ENCODE data around the gene FNDC7.

FNDC7 gene

DNA sequence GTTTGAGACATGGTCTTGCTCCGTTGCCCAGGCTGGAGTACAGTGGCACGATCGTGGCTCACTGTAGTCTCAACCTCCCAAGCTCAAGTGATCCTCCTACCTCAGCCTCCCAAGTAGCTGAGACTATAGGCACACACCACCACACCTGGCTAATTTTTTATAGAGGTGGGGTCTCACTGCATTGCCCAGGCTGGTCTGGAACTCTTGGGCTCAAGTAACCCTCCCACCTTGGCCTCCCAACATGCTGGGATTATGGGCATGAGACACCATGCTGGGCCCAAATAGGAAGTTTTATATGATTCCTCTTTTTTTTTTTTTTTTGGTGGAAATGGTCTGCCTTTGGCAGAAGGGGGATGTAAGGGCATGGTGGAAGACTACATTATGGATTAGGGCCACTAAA lies 6.1 kb upstream of the FNDC7 start:
- H3K27me3 ChIP-seq (ENCODE audit: low read depth) = peaks cover 1% of the 10 kb centered on the region; the same call in 1 of the 2 replicates
- DNase-seq (ENCODE audit: low spot score in 2 of 2) = no peak
- no peaks in the 10 kb centered on the region; the same call in 1 of the 2 replicates for H3K36me3 ChIP-seq (replicated peaks)
- H3K4me1 ChIP-seq = no peaks in the 10 kb centered on the region
- no peak overlapping the region for H3K4me3 ChIP-seq
- no peaks in the 10 kb centered on the region for H3K9me3 ChIP-seq
- in situ Hi-C loops (cut with MboI; ENCODE audit: low sequenced_read_pairs) = no loop called here

- in situ Hi-C loops (cut with MboI; ENCODE audit: low sequenced_read_pairs) = no loop called here
- DNase-seq (ENCODE audit: low spot score in 2 of 2) = peak in 1 of 2 experiments; percentile 50
- Histone ChIP-seq H3K9me3 (no peaks in the 10 kb centered on the region), H3K27me3 (ENCODE audit: low read depth) (peaks cover 10% of the 10 kb centered on the region), H3K4me3 (no peak overlapping the region), H3K36me3 (replicated peaks) (no peaks in the 10 kb centered on the region), H3K4me1 (no peaks in the 10 kb centered on the region)
These were observed 3.7 kb upstream of the FNDC7 start for GRCh38 chr1:108708691-108709660.

GRCh38 chr1:108715932-108716331 lies 3.2 kb downstream of the FNDC7 start:
- H3K27me3 ChIP-seq (ENCODE audit: low read depth) = peaks cover 17% of the 10 kb centered on the region
- DNase-seq (ENCODE audit: low spot score in 2 of 2) = no peak
- no peaks in the 10 kb centered on the region for H3K36me3 ChIP-seq (replicated peaks)
- no peaks in the 10 kb centered on the region for H3K9me3 ChIP-seq
- in situ Hi-C loops (cut with MboI; ENCODE audit: low sequenced_read_pairs) = no loop called here
- no peaks in the 10 kb centered on the region for H3K4me1 ChIP-seq
- H3K4me3 ChIP-seq = no peak overlapping the region

DNA sequence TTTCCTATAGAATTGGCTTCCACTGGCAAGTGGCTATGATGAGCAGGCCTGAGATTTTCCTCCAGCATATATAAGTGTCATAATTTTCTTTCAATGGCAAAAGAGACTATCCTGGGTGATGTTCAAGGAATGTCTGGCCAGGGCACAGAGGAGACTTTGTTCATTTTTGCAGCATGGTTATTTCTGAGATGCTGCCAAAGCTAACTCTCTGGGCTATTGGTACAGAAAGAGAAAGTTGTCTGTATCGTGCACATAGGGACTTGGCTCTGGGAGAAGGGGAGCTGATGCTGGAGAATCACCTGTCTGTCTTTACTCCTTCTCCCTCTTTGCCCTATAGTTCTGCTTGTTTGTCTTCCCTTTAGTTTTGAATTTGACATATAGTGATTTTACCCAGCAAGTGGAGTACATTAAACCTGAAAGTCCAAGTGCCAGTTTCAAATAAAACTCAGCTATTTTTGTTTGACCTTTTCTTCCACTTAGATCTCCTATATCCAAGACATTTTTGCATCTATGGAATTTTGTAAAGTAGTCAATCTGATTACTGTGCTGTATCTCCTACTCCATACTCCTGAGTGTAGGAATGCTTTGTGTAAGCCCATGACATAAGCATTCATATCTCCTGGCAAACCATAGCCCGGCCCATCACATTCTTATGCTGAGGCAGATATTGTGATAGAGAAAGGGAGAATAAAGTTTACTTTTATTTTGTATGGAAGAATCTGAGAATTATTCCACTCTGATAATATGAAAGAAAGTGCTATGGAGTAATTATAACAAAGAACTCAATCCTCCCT lies 3.9 kb downstream of the FNDC7 start:
- no peak for DNase-seq (ENCODE audit: low spot score in 2 of 2)
- in situ Hi-C loops (cut with MboI; ENCODE audit: low sequenced_read_pairs) = no loop called here
- H3K36me3 ChIP-seq (replicated peaks) = no peaks in the 10 kb centered on the region
- H3K4me3 ChIP-seq = no peak overlapping the region
- peaks cover 15% of the 10 kb centered on the region for H3K27me3 ChIP-seq (ENCODE audit: low read depth)
- H3K9me3 ChIP-seq = no peaks in the 10 kb centered on the region
- no peaks in the 10 kb centered on the region for H3K4me1 ChIP-seq

DNA sequence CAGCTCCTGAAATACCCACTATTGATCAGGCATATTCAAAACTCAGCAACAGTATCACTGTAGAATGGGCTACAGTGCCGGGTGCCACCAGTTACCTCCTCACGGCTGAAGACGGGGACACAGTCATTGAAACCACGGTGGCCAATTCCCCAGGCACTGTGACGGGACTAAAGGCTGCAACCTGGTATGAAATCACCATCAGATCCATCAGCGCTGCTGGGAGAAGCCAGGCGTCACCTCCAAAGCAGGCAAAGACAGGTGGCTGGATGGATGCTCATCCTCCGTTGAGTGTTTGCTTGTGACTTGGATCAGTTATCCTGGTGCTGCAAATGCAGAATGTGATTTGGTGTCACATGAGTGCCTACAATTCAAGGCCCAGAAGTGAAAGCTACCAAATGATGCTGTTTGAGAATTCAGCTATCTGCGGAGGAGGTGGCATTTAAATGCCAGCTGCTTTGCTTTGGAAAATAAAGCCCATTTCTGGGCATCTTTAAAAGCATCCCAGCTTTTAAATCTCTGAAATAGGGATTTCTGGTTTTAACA lies 5.1 kb downstream of the FNDC7 start:
- Histone ChIP-seq H3K36me3 (replicated peaks) (no peaks in the 10 kb centered on the region), H3K27me3 (ENCODE audit: low read depth) (peaks cover 13% of the 10 kb centered on the region), H3K4me3 (no peak overlapping the region), H3K9me3 (no peaks in the 10 kb centered on the region), H3K4me1 (no peaks in the 10 kb centered on the region; the same call in 1 of the 2 replicates)
- no peak for DNase-seq (ENCODE audit: low spot score in 2 of 2)
- in situ Hi-C loops (cut with MboI; ENCODE audit: low sequenced_read_pairs) = no loop called here

- peaks cover 6% of the 10 kb centered on the region for H3K27me3 ChIP-seq (ENCODE audit: low read depth)
- in situ Hi-C loops (cut with MboI; ENCODE audit: low sequenced_read_pairs) = no loop called here
- no peak for DNase-seq (ENCODE audit: low spot score in 2 of 2)
These were observed 6.4 kb downstream of the FNDC7 start for GRCh38 chr1:108718927-108719655.

DNA sequence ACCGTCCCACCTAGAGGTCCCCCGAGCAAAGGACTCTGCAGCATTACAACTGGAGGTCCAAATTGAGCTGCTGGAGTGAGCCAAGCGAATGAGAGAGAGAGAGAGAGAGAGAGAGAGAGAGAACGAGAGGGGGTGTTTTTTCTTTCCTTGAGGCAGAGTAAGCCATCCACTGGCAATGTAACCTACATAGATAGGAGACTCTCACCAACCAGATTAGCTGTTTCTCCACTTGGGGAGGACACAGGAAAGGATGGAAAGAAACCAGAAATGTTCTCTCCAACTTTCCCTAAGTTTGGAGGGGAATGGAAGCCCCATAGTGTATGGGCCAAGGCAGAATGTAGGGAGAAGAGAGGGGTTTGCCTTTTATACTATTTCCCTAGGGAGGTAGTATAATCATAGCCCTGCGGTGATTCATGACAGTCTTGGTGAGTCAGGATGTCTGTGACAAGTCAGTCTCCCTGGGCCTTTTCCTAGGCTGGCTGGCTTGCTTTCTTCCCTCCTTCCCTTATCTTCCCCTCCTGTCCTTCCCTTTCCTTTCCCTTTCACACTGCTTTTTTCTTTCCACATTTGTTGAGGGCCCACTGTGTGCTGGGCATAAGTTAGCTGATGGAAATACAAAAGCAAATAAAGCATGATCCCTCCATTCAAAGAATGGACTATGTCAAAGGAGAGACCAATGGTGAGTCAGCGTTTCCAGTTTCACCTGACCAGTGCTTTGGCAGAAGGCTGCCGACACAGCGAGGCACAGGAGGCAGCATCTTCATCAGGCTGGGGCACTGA lies 7.1 kb downstream of the FNDC7 start:
- H3K4me3 ChIP-seq = no peak overlapping the region
- peaks cover 6% of the 10 kb centered on the region for H3K27me3 ChIP-seq (ENCODE audit: low read depth)
- no peak for DNase-seq (ENCODE audit: low spot score in 2 of 2)
- no peaks in the 10 kb centered on the region for H3K9me3 ChIP-seq
- in situ Hi-C loops (cut with MboI; ENCODE audit: low sequenced_read_pairs) = no loop called here
- H3K4me1 ChIP-seq = no peaks in the 10 kb centered on the region; the same call in none of the 2 replicates
- H3K36me3 ChIP-seq (replicated peaks) = no peaks in the 10 kb centered on the region

More at GRCh38 chr1:108718927-108719655, 6.4 kb downstream of the FNDC7 start:
- Histone ChIP-seq H3K4me1 (no peaks in the 10 kb centered on the region; the same call in none of the 2 replicates), H3K36me3 (replicated peaks) (no peaks in the 10 kb centered on the region), H3K4me3 (no peak overlapping the region), H3K9me3 (no peaks in the 10 kb centered on the region)

DNA sequence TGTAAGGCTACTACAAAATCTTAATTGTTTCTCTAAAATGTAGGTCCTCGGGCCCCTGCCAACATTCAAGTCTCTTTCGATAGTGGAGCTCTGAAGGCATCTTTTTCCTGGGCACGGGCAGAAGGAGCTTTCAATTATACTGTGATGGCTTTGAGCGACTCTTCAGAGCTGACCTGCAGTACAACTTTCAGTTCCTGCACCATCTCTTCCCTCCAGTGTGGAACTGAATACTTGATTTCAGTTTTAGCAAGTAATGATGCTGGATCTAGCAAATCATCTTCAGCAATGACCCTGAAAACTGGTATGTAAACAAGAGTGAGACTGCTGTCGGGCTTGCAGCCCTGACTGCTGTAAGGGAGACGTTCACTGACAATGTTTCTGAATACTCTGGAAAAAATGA lies 9.6 kb downstream of the FNDC7 start:
- in situ Hi-C loops (cut with MboI; ENCODE audit: low sequenced_read_pairs) = no loop called here
- Histone ChIP-seq H3K9me3 (no peaks in the 10 kb centered on the region), H3K4me1 (no peaks in the 10 kb centered on the region; the same call in none of the 2 replicates), H3K36me3 (replicated peaks) (no peaks in the 10 kb centered on the region), H3K27me3 (ENCODE audit: low read depth) (peaks cover 2% of the 10 kb centered on the region), H3K4me3 (no peak overlapping the region)
- DNase-seq (ENCODE audit: low spot score in 2 of 2) = no peak

GRCh38 chr1:108725906-108726305 lies 13.2 kb downstream of the FNDC7 start:
- Histone ChIP-seq H3K4me3 (no peak overlapping the region), H3K27me3 (ENCODE audit: low read depth) (0 out of 2 replicates have a peak, but pooled peaks cover 3% of the 10 kb centered on the region), H3K4me1 (no peaks in the 10 kb centered on the region; the same call in none of the 2 replicates), H3K36me3 (replicated peaks) (no peaks in the 10 kb centered on the region), H3K9me3 (no peaks in the 10 kb centered on the region)
- DNase-seq (ENCODE audit: low spot score in 2 of 2) = no peak
- in situ Hi-C loops (cut with MboI; ENCODE audit: low sequenced_read_pairs) = no loop called here

DNA sequence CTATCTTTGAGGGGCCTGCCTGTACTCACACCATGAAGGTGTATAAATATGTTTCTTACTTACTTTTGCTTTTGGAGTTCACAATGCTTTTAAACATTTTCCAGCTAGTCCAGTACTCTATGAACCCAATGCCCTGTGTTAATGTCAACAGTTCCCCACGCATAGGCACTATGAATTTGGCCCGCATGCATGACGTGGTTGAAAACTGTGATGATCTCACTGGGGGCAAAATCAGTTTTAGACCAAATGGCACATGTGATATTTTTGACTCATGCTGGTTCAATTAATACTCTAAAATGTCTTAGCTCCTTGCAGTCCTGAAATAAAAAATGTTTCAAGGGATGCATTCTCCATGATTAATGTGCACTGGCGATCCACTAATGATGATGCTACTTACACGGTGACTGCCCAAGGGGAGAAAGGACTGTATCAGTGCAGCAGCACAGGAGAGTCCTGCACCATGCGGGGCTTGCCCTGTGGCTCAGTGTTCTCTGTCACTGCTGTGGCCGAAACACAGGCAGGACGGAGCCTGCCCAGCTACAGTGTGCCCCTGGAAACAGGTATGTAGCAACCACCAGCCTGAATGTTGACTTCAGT lies 15.7 kb downstream of the FNDC7 start:
- Histone ChIP-seq H3K4me3 (no peak overlapping the region), H3K36me3 (replicated peaks) (no peaks in the 10 kb centered on the region), H3K27me3 (ENCODE audit: low read depth) (0 out of 2 replicates have a peak, but pooled peaks cover 6% of the 10 kb centered on the region), H3K9me3 (no peaks in the 10 kb centered on the region), H3K4me1 (no peaks in the 10 kb centered on the region; the same call in none of the 2 replicates)
- no peak for DNase-seq (ENCODE audit: low spot score in 2 of 2)
- in situ Hi-C loops (cut with MboI; ENCODE audit: low sequenced_read_pairs) = no loop called here

GRCh38 chr1:108729481-108729880 lies 16.8 kb downstream of the FNDC7 start:
- DNase-seq (ENCODE audit: low spot score in 2 of 2) = no peak
- Histone ChIP-seq H3K27me3 (ENCODE audit: low read depth) (0 out of 2 replicates have a peak, but pooled peaks cover 6% of the 10 kb centered on the region), H3K9me3 (no peaks in the 10 kb centered on the region), H3K4me1 (no peaks in the 10 kb centered on the region), H3K36me3 (replicated peaks) (no peaks in the 10 kb centered on the region), H3K4me3 (no peak overlapping the region)
- in situ Hi-C loops (cut with MboI; ENCODE audit: low sequenced_read_pairs) = no loop called here

DNA sequence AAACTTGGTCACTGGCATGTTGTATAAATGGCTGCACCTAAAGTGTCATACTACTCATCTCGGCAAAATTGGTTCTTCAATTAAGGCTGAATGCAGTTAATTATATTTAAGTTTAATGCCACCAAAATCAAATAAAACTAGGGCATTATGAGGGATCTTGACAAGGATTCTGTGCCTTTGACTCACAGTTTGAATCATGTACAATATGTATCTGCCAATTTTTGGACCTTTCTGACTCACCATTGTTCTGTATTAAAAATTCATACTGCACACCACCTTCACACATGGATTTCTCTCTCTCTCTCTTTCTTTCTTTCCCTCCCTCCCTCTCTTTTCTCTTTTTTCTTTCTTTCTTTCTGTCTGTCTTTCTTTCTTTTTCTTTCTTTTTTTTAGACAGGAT lies 19.7 kb downstream of the FNDC7 start:
- 0 out of 2 replicates have a peak, but pooled peaks cover 6% of the 10 kb centered on the region for H3K27me3 ChIP-seq (ENCODE audit: low read depth)
- no peaks in the 10 kb centered on the region for H3K4me1 ChIP-seq
- DNase-seq (ENCODE audit: low spot score in 2 of 2) = no peak
- no peak overlapping the region for H3K4me3 ChIP-seq
- no peaks in the 10 kb centered on the region for H3K36me3 ChIP-seq (replicated peaks)
- in situ Hi-C loops (cut with MboI; ENCODE audit: low sequenced_read_pairs) = no loop called here
- H3K9me3 ChIP-seq = no peaks in the 10 kb centered on the region
